Stimulated activated CD4-positive, alpha-beta T cell treated with anti-CD3 and anti-CD28 coated beads, Interleukin-4, amount 100 ng/mL, for 48 hours (primary cell): Measurements from ENCODE around the gene CHD1.
A peak's percentile ranks its signal among the peaks of the same experiment; 100 is the strongest.

Experiments used
- DNase-seq, 2 donors: peaks; one replicate each; pipeline ENCODE4 v3.0.0-alpha.2; 2020; ENCODE audit warnings: low read depth in 2 of 2

CHD1 gene

DNA sequence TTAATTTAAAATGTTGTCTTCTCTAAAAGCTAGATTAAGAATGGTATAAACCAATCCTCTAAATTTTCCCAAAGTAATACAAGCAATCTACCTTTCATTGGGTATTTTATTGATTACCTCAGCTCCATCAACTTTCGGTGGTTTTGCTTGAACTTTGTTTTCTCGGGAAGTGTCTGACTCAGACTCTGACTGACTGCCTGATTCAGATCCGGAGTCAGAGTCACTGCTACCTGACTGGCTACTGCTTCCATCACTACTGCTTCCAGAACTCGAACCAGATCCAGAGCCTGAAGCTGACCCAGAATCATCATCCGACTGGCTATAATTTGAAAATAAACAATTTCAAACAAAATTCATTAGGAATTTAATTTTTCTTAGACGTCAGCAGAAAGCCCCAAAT is 24.0 kb downstream of the CHD1 start:
- DNase-seq, result peak in 1 of 2 donors; percentile 16

DNA sequence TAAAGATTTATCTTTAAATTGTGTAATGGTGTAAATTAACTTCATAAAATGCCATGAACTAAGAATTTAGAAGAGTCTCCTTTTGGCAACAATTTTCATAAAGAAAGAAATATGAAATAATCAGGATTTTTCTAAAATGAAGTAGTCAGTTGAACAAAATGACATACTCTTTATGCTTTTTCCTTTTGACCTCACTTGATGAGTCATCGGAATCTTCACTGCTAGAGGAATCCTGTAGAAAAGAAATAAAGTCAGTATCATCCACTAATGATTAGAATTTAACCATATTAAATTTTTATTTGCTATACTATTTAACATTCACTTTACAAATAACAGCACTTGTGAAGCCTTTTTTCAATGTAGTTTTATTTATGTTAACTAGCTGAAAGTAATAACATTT is 26.1 kb downstream of the CHD1 start:
- no peak for DNase-seq

DNA sequence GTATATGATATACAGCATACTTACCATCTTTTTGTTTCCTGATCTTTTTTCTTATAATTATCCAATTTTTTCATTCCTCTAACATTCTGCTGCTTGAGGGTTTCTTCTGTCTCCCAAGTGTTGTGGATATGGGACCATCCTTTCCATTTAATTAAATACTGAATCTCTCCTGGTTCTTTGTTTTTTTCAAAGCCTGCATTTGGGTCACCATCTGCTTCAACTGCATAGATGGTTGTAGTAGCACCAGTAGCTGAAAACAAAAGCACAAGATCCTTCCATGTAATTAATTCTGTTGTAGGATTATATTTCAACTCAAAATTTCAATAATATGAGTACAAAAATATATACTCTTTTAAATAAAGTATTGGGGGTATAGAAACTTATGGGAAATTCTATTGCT is 29.4 kb downstream of the CHD1 start:
- no peak for DNase-seq

DNA sequence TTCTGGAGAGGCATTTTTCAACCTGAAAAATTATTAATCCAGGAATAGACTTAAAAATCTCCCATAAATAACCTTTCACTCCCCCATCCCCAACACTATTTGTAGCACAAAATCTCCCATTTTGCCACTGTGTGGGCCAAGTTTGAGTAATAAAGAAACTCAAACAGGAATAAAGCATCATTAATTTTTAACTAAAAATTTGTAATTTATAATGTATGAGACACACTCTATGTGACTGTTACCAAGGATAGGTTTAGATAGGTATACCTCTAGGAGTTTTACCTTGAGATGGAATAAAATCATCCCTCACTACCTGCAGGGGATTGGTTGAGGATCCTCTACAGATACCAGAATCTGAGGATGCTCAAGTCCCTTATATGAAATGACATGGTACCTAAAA is 30.1 kb downstream of the CHD1 start:
- no peak for DNase-seq

DNA sequence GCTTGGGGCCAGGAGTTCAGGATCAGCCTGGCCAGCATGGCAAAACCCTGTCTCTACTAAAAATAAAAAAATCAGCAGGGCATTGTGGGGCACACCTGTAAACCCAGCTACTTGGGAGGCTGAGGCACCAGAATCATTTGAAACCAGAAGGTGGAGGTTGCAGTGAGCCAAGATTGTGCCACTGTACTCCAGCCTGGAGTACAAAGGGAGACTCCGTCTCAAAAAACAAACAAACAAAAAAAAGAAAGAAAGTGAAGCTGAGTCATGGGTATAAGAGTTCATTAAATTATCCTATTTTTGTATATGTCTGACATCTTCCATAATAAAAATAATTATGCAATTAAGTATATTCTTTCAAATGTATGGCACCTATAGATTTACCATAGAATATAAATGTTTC is 37.2 kb downstream of the CHD1 start:
- DNase-seq, result no peak

DNA sequence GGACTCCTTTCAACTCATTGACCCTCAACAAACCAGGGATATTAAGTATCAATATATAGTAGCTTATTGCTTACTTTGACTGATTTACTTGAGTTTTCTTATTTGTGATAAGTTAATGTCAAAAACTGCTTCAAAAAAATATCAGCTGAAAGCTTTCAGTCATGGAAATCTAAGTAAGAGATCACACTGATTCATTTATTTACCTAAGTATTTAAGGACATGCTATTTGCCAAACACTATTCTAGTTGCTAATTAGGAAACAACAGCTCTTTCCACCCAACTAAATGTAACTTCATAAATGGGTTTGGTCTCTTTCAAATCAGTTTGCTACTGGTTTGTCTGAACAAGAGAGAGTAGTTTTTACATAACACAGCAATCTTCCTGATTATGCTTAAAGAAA is 48.2 kb downstream of the CHD1 start:
- no peak for DNase-seq

DNA sequence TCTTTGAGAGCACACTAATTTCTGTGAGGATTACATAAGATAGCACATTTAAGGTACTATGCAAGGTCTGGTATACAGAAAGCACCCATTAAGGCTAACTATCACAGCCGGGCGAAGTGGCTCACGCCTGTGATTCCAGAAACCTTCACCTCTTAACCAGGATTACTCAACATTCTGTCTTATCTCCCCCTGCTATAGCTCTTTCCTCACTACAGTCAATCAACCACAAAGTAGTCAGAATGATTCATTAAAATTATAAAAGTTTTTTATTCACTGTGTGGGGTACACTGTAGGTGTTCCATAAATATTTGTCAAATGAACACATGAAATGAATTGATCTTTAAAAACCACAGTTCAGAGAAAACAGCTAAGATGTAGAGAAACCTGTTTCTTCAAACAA is 48.7 kb downstream of the CHD1 start:
- DNase-seq, result peak in 1 of 2 donors; percentile 7

DNA sequence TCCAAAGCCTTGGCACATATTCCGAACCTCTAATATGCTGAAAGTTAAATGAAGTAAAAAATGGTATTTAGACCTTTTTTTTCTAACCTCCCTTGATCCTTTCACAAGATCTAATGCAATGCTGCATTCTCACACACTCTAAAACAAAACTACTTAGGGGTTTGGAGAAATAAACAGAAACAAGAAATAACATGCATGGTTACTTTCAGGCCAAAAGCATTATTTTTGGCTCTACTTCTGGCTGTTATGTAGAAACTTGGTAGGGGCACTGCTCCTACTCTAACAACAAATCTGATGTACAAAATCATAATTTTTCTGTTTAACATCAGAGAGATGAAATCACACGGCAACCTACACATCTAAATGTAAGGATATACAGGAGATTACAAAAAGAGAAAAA is 51.2 kb downstream of the CHD1 start:
- no peak for DNase-seq

DNA sequence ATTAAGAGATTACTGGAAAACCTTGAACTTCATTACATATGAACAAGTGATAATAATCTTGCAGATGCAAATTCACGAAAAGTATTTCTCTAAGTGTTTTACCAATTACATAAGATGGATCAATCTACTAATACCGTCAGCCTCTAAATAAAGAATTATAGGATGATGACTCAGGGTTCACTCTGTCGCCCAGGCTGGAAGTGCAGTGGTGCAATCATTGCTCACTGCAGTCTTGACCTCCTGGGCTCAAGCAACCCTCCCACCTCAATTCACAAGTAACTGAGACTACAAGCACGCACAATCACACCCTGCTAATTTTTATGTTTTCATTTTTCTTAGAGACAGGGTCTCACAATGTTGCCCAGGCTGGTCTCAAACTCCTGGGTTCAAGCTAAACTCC is 56.1 kb downstream of the CHD1 start:
- DNase-seq, result no peak

DNA sequence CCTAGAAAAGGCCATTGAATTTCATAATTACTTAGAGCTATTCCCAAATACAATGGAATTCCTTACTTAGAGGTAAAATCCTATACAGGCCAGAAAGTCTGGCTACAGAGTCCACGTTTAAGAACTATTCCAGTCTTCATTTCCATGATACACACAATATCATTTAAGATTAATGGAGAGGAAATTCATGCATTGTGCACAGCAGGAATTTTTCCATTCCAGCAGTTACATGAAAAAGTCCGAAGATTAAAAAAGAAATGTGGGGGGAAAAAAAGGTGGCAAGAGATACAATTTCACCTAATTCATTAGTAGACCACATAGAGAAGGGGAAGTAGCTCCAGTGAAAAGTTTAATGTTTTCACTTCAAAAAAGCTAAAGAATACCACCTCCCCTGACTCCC is 63.1 kb downstream of the CHD1 start:
- no peak for DNase-seq

DNA sequence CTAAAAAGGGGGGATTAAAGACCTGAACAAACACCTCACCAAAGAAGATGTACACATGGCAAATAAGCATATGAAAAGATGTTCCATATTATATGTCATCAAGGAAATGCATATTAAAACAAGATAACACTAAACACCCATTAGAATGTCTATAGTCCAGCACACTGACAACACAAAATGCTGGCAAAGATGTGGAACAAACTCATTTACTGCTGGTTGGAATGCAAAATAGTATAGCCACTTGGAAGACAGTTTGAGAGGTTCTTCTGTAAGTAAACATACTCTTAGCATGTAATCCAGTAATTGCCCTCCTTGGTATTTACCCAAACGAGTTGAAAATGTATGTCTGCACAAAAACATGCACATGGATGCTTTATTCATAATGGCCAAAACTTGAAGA is 81.8 kb downstream of the CHD1 start:
- DNase-seq, result no peak

DNA sequence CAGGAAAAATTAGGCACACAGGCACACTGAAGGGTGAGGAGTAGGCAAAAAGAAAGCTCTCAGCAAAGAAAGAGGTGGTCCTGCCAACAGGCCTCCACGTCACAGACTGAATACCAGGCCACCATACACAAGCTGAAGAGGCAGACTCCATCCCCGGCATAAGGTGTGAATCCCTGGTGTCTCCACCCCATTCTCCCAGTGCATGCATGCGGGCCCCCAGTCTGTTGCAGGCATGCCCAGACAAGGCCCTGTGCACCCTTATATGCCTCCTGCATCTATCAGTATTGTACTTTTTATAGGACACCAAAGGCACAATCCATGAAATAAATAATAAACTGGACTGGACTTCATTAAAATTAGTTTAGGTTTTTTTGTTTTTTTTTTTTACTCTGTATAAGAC is 82.3 kb downstream of the CHD1 start:
- DNase-seq, result no peak

DNA sequence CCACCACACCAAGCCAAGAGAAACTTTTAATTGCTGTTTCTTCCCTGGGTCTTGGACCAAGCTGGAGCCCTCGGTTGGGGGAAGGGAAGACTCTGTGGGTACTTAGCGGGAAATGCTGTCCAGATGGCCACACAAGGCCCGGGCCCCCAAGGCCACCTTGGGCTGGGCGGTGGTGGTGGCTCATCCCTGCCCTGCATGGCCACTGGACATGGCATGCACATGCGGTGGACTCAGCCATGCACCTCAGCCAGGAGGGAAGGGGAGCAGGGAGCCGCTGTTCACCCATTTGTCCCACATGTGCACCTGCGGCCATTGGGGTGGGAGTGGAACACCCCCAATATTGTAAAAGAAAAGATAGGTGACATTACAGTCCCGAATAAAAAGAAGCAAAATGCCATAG is 82.9 kb downstream of the CHD1 start:
- no peak for DNase-seq

DNA sequence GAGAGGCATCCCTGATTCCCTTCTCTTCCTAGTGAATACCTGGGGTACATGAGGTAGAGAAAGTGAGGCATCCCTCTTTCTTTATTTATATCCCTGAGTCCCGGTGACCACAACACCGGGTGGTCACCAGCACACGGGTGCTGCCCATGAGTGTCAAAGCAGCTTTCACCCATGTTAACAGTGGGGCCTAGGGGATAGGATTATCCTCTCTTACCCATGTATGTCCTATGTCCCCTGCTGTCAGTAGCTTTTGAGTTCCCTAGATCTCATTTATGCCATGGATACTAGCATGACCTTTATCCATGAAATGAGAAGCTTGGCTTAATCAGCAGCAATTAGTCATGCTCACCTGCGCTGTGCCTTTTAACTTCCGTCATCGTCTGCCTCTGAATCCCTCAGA is 83.9 kb downstream of the CHD1 start:
- no peak for DNase-seq

DNA sequence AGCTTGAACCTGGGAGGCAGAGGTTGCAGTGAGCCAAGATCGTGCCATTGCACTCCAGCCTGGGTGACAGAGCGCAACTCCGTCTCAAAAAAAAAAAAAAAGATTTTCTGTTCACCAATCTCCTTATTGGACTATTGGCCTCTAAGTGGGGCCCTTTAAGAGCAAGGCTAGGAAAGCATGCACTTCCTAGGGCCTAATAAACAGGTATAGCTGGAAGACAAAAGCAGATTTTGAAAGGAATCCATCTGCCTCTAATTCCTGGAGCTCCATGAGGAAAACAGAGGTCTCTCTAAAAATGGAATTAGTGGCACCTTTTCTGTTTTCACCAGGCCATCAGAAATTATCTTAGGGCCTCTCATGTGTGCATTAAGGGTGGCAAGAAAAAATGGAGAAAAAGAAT is 85.3 kb downstream of the CHD1 start:
- DNase-seq, result no peak

DNA sequence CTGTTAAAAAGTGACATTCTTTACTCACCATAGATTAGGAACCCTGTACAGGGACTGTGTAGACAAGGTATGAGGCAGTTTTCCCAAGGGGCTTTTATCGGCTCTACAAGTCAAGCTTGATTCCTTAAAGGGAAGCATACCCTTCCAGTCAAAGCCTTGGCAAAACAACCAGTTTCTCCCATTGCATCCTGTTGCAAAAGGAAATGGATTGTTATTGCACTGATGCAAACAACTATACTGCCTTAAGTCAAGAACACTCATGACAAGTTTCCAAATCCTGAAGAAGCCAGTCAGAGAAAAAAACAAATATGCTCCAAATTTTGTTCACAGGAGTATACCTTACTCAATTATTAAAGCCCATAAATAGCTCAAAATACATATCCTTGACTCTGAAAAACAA is 87.9 kb downstream of the CHD1 start:
- DNase-seq, result no peak

DNA sequence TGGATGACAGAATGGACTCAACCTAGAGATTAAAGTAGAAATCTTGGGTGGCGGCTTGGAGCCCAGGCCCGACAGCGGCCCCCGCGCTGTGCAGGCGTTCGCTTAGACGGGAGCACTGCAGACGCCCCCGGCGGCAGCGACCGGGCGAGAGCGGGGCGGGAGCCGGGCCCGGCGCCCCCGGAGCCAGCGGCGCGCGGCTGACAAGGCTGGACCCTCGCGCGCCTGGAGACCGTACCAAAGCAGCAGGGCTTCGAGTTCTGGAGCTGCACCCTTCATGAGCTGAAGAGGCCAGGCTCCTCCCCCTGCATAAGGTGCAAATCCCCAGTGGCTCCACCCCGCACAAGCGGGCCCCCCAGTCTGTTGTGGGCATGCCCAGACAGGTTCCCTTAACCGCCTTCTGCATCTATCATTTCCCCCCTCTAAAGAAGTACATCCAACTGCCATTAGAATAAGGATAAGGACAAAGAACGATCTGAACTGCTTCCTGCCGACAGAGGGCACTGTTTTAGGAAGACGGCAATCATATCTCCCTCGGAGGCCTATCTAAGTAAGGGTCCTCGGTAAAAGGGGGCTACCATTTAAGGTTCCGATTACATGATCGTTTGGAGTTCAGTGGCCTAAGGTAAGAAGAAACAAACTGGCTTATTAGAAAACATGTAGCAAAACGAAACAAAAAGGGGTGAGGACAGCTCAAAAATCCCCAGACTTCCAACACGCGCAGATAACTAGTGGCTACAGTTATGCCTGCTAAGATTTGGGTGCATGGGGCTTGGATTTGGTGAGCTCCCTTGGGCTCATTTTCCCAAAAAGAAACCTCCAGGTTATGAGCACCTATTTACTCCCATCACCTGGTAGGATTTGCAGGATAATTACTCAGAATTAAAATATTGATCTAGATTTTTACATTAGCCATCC is 89.1 kb downstream of the CHD1 start:
- DNase-seq, result peak in 1 of 2 donors; percentile 3

DNA sequence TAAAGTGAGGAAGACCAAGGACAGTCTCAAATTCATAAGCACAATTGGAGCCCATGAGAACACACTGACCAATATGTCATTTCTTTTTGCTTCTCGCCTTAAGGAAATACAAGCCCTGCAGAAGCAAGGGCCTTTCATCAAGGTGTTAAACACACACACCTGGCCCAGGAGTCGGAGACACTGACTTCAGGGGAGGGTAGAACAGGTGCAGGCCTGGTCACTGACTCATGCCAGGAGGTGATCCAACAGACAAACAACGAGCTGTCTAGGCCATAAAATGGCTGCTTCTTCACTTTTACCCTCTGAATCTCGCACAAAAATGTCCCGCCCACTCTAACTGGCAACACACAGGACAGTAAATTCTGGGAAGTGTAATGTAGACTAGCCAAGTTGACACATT is 92.6 kb downstream of the CHD1 start:
- DNase-seq, result no peak

DNA sequence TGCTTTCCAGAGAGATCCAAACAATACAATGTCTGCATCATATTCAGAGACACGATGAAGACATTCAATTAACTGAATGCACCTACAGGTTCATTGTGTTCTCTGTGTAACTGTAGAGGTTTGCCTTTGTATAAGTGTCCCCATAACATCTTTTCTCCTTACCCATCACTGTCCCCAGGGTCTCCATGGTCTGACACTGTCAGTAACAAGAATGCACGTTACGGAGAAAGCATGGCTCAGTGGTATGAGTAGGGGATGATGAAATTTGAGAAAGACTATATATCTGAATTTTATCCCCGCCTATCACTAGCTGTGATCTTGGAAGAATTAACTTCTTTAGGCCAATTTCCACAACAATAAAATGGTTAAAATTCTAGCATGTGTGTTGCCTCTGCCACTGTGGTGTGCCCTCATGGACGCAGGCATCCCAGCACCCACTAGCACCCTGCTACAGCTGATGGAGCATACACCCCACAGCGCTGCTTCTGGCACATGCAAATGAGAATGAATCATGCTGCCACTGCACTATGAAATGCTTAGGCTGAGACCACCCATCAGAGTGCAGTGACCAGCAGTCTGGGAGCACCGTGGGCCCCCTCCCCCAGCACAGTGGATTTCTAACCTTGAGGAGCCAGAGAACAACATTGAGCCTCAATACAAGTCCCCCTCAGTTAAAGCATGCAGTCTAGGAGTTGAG is 101.1 kb downstream of the CHD1 start:
- DNase-seq, result no peak

DNA sequence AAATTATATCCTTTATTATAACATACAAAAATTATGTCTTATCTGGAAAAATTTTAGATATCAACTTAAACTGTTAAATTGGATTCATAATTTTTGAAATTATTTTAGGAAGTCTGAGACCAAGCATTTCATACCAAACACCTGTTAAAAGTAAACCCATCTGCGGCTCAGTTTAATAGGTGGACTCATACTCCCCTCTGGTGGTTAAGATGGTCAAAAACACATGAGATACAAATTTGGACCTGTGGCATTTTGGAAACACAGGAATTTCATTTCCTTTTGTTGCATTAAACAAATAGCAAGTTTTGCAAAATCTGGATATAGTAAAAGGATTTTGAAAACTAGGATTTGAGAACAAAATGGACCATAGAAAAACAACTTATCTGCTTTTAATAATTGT is 101.6 kb downstream of the CHD1 start:
- DNase-seq, result no peak

DNA sequence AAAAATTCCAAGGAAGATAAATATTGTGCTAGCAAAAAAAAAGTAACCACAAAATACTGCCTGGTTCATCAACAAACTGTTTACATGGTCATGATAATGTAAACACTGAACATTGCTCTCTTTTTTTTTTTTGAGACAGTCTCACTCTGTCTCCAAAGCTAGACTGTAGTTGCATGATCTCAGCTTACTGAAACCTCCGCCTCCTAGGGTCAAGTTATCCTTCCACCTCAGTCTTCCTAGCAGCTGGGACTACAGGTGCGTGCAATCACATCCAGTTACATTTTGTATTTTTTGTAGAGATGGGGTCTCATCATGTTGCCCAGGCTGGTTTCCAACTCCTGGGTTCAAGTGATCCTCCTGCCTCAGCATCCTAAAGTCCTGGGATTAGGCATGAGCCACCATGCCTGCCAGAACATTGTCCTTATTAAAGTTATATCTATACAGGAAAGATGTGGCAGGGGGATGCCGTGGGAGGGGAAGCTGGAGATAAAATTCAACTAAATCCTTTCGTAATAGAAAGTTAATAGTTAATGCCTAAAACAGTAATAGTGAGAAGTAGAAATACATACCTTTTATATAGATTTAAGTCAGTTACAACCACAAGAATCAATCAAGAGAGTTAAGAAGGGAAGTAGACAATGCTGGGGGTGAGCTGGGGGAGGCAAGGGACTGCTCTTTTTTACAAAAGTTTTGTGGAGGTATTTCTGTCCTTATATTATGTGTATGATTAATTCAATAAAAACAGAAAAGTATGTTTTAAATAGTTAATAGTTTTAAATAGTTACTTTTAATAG is 103.0 kb downstream of the CHD1 start:
- DNase-seq, result no peak

DNA sequence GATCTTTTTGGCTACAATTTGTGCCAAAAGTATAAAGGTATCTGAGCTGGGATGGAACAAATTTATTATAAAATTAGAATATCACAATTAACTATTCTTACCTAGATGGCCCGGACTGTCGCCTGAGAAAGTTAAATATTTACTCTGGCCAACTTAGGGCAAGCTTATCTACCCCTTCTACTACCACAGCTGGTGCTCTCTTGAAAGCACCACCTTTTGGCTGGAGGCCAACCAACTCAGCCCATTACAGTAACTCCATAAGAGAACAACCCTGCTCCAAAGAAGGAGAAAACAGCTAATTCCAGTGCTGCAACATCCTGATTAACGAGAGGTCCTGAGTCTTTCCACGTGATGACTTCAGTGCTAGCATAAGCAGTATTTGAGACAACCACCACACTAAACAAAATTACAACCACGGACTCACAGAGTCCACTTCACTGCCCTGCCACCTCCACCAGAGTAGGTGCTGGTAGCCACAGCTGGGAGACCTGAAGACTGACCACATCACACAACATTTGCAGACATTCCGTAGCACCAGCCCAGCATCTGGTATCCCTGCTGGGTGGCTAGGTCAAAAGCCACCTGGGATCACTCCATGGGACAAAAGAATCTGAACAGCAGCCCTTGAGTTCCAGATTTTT is 112.1 kb downstream of the CHD1 start:
- no peak for DNase-seq
